HG02884 (cell line): ENCODE measurements around the gene CSRP3.

Source experiments
- ATAC-seq: cut with Tn5 transposase; IDR thresholded peaks from one replicate; pipeline ENCODE4 v1.9.1; 2021; ENCODE audit warnings: mild to moderate bottlenecking, moderate library complexity; ENCODE audit not compliant: unreplicated experiment

CSRP3 gene

GRCh38 chr11:19201737-19202605 lies at the start of gene CSRP3:
Gene CSRP3 (minus strand): TSS chr11:19201983. CDS start chr11:19192448, 9,535 bp downstream.
- ATAC-seq, result no peak

GRCh38 chr11:19251577-19251976 lies 49.8 kb upstream of the CSRP3 start:
- no peak for ATAC-seq

GRCh38 chr11:19246816-19247215 lies 45.0 kb upstream of the CSRP3 start:
- ATAC-seq, result no peak

- ATAC-seq, result no peak
Observed at GRCh38 chr11:19245351-19245750, 43.6 kb upstream of the CSRP3 start.

- no peak for ATAC-seq
Observed at GRCh38 chr11:19244621-19245020, 42.8 kb upstream of the CSRP3 start.

- no peak for ATAC-seq
Observed at GRCh38 chr11:19244084-19244483, 42.3 kb upstream of the CSRP3 start.

GRCh38 chr11:19243613-19244012 lies 41.8 kb upstream of the CSRP3 start:
- no peak for ATAC-seq

GRCh38 chr11:19243143-19243542 lies 41.4 kb upstream of the CSRP3 start:
- no peak for ATAC-seq

GRCh38 chr11:19242179-19242932 lies 40.6 kb upstream of the CSRP3 start:
- ATAC-seq, result no peak

- peak; percentile 20 for ATAC-seq
Observed at GRCh38 chr11:19241260-19242178, 39.7 kb upstream of the CSRP3 start.

GRCh38 chr11:19240420-19241259 lies 38.9 kb upstream of the CSRP3 start, which contains the start of gene E2F8:
Gene E2F8 (minus strand): TSS chr11:19240945. CDS start chr11:19240121, 824 bp downstream.
- ATAC-seq, result peak; percentile 85

GRCh38 chr11:19239039-19239438 lies 37.3 kb upstream of the CSRP3 start:
- ATAC-seq, result no peak

GRCh38 chr11:19237813-19238212 lies 36.0 kb upstream of the CSRP3 start:
- no peak for ATAC-seq

GRCh38 chr11:19237381-19237780 lies 35.6 kb upstream of the CSRP3 start:
- no peak for ATAC-seq

- no peak for ATAC-seq
Observed at GRCh38 chr11:19234231-19234817, 32.5 kb upstream of the CSRP3 start.

- no peak for ATAC-seq
Observed at GRCh38 chr11:19232910-19233503, 31.2 kb upstream of the CSRP3 start.

- ATAC-seq, result no peak
Observed at GRCh38 chr11:19229671-19230070, 27.9 kb upstream of the CSRP3 start.

GRCh38 chr11:19228968-19229367 lies 27.2 kb upstream of the CSRP3 start:
- no peak for ATAC-seq
